ENCODE data around the gene SYPL1.

The SYPL1 gene

DNA sequence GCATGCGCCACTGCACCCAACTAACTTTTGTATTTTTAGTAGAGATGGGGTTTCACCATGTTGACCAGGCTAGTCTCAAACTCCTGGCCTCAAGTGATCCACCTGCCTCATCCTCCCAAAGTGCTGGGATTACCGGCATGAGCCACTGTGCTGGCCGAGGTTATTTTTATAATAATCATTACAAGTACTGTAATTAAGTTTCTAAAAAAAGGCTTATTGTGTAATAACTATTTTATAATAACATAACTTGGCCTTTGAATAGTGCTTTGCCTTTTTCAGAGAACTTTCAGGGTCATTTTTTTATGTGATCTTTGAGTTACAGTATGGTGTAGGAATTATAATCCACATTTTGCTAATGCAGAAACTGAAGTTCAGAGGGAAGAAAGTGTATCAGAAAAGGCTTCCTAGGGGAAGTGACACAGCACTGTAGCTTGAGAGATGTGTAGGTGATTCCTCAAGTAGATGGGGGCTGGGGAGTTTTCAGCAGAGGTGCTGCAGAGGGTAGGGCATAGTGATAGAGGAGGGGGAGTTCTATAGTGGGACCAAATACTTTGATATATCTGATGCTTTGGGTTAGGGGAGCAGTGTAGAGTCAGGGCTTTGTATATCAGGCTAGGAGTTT lies 9.2 kb upstream of the SYPL1 start:
- DNase-seq: no peak

DNA sequence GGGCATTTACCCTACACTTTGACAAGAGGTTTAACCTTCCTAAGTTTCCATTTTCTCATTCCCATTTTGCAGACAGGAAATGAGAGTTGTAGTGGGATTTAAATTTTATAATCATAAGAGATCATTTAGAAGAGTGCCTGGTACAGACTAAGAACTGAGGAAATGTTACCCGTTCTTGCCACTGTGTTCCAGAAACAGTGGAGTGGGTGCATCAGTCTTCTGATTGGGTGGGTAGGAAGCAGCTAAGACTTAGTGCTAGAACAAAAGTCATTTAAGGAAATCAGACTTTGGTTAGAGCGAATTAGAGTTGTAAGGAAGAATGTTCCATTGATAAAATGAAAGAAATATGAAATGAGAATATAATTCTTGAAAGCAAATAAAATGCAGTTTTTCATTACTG lies 8.4 kb upstream of the SYPL1 start:
- no peak for DNase-seq

DNA sequence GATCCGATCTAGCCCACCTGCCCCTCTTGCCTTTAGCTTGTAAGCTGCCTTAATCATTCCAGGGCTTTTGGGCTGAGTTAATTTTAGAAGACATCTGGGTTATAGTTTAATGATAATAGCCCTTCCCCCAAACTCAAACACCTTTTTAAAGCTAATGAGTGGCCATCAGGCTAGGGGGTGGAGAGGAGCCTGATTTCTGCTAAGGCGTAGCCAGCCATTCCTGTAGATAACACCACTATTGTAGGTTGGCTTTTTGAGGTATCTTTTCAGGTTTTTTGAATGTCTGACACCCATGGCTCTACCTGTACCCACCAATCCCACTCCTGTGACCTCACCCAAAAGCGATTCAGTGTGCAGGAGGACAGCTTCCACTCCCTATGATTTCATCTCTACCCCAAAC lies 7.6 kb upstream of the SYPL1 start:
- peak; percentile 78 for DNase-seq

DNA sequence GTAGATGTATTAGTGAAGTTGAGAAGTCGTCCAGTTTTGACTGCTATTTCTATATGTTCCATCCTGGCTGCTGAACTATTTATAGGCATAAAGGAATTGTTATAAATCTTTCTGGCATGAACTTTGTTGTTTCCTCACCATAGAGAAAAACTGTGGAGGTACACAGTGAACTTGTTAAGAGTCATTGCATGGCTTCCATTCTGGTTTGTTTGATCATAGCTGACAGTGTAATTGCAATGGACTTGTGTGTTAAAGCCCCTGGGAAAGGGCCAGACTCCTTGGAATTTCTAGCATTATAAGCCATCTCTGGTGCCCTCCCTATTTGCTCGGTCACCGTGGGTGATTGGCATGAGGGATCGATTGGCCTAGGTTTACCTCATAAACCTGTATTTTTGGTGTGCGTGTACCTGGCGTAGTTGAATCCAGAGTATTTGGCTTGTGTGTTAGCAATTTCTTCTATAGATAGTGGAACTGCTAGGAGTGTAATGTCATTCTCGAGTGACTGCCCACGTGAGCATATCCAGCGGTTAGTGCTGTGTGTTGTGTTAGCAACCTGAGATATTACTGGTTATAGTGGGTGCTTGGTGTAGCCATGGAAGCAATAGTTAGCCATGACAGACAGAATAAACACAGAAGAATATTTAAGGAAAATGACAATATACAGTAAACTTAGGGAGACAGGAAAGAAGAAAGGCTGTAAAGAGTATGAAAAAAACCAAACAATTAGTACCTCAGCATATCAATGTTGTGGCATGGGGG lies 5.9 kb upstream of the SYPL1 start:
- DNase-seq: peak; percentile 49

DNA sequence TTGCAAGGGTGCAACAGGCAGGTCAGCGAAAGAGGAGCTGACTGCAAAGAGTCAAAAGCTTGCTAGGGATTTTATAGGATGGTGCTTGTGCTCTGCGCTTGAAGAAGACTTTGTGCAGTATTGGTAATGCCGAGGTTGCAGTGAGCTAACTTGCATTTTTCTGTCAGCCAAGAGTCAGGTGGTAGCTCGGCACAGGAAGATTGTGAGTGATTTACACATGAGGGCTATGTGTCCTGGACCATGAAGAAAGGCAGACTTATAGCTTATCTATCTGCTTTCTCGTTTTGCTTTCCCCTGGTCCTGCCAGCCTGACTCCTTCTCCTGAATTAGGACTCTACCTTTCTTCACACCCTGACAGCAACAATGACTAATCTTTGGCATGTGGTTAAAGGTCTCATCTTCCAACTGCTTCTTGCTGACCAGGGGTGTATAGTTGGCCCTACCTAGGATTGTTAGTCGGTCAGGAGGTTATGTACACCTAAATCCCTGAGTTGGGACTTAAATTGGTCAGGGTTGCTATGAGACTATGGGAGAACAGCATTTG lies 4.1 kb upstream of the SYPL1 start:
- no peak for DNase-seq

DNA sequence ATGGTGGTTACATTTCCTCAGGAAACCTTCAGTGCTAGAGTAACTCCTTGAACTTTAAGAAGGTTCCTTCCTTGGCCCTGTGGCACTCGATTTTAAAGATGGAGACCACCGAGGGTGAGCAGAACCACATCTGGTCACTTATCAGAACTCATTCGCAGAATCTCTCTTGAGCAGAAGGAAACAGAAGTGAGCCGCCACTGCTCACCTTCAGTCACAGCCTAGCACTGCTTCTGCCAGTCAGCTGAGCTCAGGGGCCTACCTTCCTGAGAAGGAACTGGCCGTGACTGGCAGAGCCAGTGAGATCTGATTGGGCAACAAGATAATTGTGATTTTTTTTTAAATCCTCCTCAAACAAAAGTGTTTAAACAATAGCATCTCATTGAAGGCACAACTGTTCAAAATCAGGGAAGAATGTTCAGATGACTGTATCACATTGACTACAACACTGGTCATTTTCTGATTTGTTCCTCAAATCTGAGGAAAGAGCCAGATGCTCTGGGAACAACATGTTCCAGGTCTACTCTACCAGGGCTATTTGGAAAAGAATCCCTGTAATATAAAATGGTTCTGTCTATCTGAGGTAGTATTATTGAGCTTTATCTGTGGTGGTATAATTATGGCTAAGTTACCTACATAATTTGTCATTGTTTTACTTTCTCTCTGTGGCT lies 2.7 kb upstream of the SYPL1 start:
- peak; percentile 28 for DNase-seq

DNA sequence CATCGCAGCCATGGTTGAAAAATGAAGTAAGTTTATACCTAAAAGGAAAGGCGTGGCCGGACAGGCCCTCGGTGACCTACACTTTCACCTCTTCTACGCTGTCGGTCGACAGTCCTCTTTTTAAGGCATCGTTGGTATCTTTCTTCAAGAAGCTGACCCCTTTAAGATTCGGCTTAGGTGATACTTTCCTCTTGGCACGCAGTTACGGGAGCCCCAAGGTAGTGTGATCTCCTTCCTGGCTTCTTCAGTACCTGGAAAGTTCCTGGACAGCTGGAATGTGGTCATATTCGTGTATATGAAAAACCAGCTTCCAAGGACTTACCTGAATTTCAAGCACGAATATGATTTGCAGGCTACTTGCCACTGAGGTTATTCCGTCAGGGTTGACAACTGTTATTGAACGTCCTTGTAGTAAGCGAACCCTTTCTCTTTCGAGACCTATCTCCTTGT lies 885 bp upstream of the SYPL1 start:
- peak; percentile 57 for DNase-seq

DNA sequence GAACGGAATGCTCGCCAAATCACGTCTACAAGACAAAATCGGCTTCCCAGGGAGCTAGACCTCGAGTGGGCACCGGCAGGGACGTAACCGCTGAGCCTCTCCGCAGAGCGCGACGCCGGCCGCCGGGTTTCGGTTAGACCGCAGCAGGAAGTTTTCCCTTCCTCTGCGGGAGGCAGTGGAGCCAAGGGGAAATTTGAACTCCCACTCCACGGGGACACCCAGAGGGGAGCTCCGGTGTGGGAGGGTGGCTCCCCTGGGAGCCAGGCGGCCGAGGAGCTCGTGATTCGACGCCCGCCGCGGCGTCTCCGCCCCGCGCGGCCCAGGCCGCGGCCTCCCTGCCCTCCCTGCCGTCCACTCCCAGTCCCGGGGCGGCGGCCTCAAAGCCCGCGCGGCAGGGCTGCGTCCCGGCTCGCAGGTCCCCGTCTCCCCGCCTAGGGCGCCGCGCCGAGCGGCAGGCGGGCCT lies 426 bp downstream of the SYPL1 start:
- DNase-seq: peak; percentile 94

DNA sequence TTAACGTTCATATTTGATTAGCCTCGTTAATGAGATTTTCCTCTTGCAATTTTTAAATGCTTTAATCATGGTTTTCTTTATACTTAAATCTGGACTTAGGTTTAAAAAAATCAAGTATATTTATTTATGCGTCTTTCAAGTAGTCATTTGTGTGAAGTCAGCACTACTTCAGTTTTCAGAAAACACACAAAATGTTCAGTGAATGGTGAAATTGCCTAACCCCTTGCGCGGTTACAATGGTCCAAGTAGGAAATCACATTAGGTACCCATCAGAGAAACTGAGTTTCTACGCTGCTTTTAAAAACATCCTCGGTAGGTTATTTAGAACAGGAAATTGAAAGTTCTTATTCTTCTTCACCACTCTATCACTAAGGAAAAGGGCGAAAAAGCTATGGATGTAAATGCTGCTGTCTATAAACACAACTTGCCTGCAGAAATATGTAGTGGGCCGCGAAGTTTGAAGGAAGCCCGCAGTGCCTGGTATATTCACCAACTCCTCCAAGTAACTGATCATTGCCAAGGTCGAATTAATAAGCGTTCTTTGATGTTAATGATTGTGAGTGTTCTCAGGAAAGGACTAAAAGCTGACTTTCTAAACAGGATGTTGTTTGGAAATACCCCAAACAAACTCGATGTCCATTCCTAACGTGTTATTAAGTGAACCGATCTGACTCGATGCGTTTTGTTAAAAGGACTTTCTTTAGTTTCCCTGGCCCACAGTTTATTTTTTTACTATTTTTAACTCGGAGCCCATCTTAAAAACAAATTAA lies 1.0 kb downstream of the SYPL1 start:
- DNase-seq: peak; percentile 67

DNA sequence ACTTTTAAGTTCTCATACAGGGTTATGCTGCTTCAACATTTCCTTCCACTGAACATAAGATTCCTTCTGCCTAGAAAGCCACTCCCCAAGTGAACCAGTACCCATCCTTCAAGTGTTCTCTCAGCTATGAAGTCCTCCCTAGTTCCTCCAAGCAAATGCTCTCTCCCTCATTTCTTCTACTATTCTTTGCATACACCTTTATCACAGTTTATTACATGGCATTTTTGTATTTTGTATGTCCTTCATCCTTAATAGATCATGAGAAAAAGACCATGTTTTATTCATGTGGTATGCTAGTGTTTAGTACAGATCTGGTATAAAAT lies 1.9 kb downstream of the SYPL1 start:
- DNase-seq: peak; percentile 37

DNA sequence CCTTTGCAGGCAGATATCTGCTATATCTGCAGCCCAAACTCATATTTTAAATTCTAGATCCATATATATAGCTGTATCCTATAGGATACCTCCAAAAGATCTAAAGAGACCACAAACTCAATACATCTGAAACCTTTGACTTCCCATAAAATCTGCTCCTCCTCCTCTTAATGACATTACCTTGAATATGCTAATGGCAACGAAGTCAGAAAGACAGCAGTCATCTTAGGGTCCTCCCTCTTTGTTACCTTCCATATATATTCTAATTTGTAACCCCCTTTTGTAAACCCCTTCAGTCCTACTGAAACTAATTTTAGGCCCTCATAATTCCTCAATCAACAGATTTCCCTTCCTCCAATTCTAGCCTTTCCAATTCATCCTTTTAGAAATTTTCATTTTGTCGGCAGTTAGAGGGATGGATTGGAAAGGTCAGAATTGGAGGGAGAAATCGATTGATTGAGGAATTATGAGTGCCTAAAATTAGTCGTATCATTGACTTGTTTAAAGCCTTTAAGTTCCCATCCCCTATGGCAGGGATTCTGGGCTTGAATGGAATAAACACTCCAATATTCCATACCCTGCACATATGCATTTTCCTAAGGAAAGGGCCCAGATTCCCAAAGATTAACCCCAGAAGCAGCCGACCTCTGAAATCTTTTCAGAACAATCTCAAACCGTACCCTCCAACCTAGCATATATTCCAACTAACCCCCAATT lies 2.4 kb downstream of the SYPL1 start:
- no peak for DNase-seq

DNA sequence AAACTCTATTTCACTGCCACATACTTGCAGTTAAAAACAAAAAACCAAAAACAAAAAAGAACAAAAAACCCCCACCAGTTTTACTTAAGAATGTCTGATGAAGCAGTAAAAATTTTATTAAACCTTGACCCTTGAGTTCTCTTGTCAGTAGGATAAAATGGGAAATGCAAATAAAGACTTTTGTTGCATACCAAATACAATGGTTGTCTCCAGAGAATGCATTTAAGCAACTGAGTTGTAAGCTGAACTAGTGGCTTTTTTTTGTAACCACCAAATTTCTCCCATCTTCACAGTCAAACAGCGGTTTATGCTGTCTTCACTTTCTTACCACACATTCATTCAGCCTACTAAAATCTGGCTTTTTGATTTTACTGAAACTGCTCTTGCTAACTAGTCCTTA lies 3.1 kb downstream of the SYPL1 start:
- no peak for DNase-seq

DNA sequence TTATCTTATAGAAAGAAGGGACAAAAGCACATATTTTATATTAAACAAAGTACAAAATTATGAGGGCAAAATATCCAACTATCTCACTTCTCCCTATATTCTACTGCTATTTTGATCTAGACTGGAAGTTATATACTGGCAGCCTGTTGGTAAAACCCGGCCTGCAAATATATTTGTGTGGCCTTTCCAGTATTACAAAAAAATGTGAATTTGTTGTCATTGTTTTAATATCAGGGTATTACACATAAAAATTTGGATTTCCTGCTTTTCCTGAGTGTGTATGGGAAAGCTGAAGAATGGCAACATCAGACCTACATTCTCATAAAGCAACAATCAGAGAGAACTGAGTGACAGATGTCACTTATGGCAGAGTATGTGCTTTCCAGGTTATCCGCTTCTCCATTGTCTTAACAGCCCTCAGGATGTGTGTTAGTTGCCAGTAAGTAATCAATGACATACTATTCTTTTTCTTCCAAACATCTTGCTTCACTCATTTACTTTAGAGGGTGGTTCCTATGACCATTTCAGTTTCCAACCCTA lies 7.3 kb downstream of the SYPL1 start:
- DNase-seq: no peak

DNA sequence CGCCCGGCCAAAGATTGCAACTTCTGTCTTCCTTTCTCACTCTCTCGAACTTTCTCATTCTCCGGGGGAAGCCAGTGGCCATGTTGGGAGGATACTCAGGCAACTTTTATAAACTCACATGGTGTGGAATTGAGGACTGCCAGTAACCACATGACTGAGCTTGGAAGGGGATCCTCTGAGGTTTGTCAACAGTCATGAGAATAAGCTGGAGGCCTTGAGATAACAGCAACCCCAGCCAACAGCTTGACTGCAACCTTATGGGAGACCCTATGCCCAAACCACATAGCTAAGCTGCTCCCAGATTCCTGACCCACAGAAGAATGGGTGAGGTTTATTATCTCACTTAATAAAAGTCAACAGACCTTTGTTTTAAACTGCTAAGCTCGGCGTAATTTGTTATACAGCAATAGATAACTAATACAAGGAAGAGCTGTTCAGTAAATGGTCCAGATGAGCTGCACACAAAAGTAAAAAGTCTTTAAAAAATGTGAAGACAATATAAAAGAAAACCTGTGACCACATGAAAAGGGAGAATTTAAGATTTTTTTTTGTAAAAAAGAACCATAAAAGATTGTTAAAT lies 9.6 kb downstream of the SYPL1 start:
- no peak for DNase-seq

DNA sequence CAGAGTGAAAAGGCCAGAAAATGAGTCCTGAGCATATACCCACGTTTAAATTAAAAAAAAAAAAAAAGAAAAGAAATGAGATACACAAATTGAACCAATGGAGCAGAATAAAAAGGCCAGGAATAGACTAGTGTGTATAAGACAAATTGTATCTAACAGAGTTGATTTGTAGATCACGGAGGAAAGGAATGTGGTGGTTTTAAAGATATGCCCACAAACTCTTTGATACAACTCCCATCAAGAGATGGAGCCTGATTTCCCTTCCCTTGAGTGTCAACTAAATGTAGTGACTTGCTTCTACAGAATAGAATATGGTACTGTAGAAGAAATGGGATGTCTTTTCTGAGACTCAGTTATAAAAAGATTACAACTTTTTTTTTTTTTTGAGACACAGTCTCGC lies 10.4 kb downstream of the SYPL1 start:
- DNase-seq: no peak

DNA sequence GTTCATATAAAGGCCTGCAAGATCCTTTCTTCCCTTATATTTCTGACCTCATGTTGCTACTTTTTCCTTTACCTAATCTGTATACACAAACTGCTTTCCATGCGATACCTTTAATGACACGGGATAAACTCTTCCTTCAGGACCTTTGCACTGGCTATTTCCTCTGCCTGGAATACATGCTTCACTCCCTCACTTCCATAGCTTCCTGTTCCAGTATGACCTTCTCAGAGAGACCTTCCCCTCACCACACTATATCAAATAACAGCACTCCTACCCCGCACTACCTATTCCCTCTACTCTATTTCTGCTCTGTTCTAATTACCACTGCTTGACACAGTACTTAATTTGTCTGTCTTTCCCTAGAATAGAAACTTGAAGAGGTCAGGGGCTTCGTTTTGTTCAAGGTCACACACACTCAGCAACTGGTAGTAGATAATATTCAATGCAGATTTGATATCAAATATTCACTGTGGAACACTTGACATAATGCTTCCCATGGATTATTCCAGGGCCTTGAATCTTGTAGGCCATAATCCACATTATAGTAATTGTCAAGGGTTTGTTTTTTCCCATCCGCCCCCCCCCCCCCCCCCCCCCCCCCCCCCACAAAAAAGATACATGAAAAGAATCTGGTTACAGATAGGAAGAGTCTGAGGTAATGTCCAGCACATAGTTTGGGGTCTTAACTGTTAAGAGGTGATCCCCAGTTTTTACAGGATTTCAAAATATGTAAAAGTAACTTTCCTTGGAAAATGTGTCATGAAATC lies 11.1 kb downstream of the SYPL1 start:
- peak; percentile 35 for DNase-seq

DNA sequence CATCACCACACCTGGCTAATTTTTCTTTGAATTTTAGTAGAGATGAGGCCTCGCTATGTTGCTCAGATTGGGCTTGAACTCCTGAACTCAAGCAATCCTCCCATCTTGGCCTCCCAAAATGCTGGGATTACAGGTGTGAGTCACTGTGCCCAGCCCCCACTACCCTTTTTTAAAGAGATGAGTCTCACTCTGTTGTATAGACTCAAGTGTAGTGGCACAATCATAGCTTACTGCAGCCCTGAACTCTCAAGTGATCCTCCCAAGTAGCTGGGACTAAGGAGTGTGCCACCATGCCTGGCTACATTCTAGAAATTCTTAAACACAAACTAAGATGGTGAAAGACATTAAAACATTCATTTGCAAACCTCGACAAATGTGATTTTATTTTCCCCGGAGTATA lies 12.6 kb downstream of the SYPL1 start:
- no peak for DNase-seq

DNA sequence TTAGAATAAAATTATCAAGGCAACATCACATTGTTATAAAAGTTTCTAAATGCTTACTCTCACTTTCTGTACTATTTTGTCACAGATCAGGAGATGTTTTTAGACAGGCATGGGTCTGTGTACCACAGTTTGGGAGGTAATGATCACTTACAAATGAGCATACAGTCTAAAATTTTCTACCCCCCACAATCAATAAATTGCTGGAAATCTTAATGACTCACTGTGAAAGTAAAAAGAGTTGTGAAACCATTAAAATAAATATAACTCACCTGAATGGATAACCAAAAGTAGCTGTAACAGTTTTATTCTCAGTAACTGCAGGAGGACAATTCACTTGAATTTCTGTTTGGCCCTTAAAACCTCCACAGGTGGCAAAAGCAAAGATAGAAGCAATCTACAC lies 13.2 kb downstream of the SYPL1 start:
- no peak for DNase-seq

DNA sequence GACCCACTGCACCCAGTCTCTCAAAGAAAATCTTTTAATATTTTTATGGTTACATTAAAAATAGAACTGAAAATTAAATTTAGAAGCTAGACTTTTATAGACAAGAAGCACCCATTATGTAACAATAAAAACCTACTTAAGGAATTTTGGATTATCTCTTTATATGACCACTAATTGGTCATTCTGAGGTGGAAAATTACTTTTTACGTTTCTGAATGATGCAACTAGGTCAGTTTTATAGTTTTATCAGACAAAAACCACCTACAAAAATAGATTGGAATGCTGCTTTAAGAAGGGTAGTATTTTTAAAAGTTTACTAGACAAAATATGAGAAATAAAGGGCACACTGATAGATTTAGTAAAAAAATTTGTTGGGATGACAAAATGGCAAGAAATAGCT lies 16.5 kb downstream of the SYPL1 start:
- DNase-seq: no peak

DNA sequence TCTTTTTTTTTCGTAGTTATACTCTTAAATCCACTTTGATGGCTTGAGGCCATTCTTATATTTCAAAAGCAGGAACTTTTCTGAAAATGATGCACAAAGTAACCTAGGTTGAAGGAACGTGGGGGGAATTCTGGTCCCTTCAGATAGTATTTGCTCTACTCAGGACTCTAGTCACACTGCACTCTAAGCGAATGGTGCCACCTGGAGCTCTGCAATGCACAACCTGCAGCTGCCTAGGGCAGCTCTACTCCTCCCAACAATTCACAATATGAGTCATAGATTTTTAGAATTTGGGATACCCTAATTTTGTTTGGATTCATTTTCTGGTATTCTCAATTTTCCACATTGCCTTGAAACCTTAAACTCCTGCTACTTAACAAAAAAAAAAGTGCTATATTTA lies 17.3 kb downstream of the SYPL1 start:
- DNase-seq: peak; percentile 36

DNA sequence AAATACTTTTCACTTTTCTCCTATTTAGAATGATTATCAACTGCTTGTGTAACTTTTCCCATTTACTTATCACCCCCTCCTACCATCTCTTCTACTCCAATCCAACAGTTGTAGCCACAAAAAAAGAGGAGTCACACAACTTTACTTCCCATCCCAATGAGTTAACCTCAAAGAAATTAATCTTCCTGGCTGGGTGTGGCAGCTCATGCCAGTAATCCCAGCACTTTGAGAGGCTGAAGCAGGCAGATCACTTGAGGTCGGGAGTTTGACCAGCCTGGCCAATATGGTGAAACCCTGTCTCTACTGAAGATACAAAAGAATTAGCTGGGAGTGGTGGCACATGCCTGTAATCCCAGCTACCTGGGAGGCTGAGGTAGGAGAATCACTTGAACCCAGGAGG lies 19.9 kb downstream of the SYPL1 start:
- DNase-seq: no peak
